Kasumi-1 (cell line): ENCODE data around the gene TIGD3.
A peak's percentile ranks its signal among the peaks of the same experiment; 100 is the strongest.

ENCODE experiments used
- DNase-seq, 2 experiments: peaks; one replicate each; lab custom pipeline; 2025; lab: John Stamatoyannopoulos, UW

The TIGD3 gene

DNA sequence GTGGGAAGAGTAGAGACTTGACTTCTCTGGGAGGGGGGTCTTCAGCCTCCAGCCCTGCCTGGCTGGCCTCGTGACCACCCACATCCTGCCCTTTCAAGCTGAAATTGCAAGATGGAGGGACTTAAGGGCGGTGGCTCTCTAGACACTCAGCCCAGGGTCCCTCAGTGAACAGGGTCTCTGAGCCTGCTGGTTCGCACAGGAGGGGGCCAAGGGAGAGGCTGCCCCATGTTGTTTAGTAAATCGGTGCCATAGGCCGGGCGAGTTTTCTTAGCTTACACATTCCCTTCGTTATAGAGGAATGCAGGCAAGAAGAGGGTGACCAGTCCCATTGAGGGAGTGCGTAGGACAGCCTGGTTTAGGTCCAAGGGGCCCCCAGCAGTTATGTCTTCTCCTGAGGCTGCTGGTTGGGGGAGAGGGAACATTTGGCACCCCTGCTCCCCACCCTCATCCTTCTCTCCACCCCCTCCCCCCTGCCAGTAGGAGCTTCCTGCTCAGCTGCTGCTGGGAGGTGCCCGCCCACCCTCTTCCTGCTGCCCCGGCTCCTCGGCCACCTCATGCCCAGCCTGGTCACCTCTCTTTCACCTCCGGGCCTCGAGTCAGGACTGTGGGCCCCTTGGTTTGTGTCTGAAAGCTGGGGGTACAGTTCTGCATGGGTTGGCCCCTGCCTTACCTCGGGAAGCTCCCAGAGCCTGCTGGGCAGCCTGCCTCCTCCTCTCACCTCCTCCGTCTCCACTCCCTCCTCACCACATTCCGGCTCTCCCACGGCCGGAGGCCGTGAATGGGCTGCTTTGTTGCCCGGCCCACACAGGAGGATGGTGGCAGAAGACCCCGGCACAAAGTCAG, 35.8 kb downstream of the TIGD3 start:
- DNase-seq = no peak

DNA sequence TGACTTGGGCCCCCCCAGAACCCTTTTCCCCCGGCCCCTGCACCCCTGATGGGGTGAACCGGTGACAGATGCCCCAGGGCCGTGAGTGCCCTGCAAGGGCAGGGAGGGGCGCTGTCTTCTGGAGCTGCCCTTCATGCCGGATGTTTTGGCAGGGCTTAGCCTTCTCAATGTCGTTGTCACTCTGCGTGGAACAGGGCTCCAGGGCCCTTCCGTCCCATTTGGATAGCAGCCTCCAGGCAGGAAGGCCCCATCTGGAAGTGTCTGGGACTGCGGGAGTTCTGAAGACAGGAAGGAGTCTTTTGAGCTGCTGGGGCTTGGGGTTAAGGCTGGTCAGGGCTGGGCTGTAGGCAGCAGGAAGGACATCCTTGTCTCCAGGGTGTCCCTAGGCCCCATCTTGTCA, 36.4 kb downstream of the TIGD3 start:
- DNase-seq = no peak

DNA sequence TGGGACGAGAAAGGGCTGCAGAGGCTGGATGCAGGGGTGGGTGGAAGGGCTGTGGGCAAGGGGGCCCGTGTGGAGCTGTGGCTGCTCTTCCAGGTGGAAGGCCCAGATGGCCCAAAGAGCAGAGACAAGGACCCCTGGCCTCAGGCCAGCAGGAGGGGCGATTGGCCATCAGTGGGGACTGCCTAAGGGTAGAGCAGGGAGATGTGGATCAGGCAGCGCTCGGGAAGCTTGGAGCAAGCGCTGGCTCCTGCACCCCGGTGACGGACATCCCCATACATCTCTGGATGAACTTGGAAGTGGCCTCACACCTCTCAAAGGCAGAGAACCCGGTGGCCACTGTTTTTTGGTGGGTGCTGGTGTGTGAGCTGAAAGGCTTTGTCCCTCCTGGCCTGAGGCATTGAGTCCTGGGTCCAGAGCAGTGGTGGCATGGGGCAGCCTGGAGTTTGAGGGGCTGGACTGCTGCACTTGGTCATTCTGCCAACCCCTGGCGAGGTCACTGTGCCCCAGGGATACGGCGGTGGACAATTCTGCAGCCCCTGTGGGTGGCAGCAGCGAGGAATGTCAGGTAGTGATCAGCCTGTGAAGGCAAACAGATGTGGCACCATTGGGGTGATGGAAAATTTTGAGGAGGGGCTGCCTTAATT, 37.8 kb downstream of the TIGD3 start:
- no peak for DNase-seq

- no peak for DNase-seq
These were observed 38.3 kb downstream of the TIGD3 start for GRCh38 chr11:65392899-65393298.

- DNase-seq = no peak
These were observed 39.0 kb downstream of the TIGD3 start for GRCh38 chr11:65393513-65394079.

GRCh38 chr11:65394125-65394536, 39.6 kb downstream of the TIGD3 start:
- no peak for DNase-seq

- no peak for DNase-seq
These were observed 41.5 kb downstream of the TIGD3 start for GRCh38 chr11:65395961-65396530.

GRCh38 chr11:65396769-65397745, 42.5 kb downstream of the TIGD3 start:
- DNase-seq = no peak

DNA sequence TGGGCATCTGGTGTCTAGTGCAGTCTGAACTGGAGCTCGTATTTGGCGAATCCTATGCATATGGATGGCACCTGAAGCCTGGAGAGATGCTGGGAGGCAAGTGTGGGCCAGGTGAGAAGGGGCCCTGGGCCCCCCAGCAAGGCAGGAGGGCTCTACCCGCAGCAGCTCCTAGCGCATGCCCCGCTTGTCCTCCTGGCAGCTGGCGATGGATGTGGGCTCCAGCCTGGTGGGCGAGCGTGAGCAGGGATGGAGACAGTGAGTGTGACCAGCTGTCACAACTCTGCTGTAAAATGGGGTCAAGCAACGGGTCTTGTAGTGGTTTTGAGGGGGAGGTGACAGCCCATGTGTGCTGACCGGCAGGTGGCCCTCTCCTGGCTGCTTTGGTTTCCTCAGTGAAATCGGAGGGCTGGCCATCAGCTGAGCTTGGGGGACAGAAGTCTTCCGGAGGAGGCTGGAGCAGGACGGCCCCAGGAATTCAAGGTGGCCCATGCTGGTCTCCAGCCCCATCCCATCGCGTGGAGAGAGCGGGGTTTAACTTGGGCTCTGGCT, 43.9 kb downstream of the TIGD3 start:
- no peak for DNase-seq

DNA sequence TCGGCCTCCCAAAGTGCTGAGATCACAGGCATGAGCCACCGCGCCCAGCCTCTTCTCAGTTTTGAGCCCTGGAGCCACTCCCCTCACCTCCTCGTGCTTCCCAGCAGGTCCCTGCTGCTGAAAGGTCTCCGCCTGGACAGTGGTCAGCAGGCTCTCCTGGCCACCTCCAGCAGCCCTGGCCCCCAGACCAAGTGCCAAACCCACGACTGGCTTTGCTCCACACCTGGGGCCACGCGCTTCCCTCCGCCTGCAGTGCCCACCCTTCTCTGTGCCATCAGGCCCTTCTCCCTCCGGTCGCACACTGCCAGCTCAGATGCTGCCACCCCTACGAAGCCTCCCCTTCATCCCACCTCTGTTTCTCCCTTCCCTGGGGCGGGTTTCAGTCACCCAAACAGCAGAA, 44.7 kb downstream of the TIGD3 start:
- no peak for DNase-seq

DNA sequence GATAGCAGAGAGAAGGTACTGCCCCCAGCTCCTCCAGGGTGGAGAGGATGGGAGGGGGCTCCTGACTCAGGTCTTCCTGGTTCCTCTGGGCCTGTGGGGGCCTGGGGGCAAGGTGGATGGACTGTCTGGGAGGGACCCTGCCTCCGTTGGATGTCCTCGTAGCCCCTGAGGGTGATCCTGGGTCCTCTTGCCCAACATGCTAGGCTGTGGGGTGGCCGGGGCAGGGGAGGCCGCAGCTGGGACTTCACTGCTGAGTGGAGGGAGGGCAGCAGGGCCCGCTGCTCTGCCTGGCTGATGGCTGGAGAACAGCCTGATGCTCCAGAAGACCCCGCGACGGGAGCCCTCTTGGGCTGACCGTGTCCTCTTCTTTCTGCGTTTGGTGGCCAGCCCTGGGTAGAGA, 45.3 kb downstream of the TIGD3 start:
- DNase-seq = no peak

GRCh38 chr11:65400307-65401072, 45.9 kb downstream of the TIGD3 start:
- DNase-seq = no peak

DNA sequence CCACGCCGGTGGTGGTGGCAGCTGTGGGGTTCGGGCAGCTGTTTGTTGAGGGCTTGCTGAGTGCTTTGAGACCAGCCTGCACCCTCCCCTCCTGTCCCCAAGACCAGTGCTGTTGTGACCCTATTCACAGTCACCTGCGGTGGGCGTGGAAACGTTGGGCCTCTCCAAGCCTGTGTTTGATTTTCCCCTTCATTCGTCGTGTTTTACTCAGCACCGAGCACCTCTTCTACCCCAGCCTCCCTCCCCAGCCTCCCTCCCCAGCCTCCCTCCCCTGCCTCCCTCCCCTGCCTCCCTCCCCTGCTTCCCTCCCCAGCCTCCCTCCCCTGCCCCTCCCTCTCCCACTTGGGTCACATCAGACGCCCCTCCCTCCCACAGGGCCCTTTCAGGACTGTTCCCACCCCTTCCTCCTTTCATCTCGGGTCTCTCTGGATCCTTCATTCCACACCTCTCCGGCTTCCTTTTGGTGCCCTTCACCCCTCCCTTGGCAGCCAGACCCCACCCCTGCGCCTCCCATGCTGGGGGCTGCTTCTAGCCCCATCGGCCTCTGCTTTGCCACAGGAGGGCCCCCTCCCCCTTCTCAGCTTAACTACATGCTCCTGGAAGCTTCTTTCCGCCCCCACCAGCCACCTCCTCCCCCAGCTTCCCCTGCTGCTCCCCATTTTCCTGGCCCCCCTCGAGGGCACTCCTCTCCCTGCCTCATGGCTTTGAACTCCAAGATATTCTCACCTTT, 46.7 kb downstream of the TIGD3 start:
- no peak for DNase-seq

DNA sequence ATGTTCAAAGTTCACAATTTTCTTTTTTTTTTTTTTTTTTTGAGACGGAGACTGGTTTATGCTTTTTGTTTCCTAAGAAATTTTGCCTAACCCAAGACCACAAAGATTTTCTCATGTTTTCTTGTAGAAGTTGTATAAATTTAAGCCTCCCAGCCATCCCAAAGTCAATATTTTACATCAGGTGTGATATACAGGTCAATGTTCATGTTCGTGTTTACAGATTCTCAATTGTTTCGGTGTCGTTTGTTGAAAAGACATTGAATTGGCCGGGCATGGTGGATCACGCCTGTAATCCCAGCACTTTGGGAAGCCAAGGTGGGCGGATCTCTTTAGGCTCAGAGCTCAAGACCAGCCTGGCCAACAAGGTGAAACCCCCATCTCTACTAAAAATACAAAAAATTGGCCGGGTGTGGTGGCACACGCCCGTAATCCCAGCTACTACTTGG, 47.3 kb downstream of the TIGD3 start:
- DNase-seq = no peak

GRCh38 chr11:65402790-65403189, 48.2 kb downstream of the TIGD3 start:
- no peak for DNase-seq

GRCh38 chr11:65403607-65404121, 49.1 kb downstream of the TIGD3 start:
- DNase-seq = peak; percentile 96 to 97

GRCh38 chr11:65404210-65404609, 49.7 kb downstream of the TIGD3 start:
- DNase-seq = peak in 1 of 2 experiments; percentile 36

GRCh38 chr11:65404638-65405339, 50.2 kb downstream of the TIGD3 start:
- no peak for DNase-seq
